Measurements from ENCODE around the gene SMG1.

DNA sequence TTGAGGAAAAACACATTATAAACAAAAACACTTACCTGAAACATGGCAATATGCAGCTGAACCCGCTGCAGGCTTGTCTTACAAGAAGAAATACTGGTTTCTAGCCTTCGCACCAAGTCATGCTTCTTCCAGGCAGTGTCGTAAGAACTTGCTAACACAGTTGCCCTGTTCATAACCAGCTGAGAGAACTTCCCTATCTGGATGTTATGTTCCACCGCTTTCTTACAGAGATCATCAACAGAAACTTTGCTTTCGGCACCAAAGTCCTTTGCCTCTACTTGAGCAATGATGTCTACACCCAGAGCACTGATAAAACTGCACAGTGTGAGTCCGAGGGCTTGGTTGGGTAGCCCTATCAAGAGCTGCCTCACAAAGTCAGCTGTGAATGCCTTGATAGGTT, 97.0 kb downstream of the SMG1 start:
- TF ChIP-seq, protein P1, sequence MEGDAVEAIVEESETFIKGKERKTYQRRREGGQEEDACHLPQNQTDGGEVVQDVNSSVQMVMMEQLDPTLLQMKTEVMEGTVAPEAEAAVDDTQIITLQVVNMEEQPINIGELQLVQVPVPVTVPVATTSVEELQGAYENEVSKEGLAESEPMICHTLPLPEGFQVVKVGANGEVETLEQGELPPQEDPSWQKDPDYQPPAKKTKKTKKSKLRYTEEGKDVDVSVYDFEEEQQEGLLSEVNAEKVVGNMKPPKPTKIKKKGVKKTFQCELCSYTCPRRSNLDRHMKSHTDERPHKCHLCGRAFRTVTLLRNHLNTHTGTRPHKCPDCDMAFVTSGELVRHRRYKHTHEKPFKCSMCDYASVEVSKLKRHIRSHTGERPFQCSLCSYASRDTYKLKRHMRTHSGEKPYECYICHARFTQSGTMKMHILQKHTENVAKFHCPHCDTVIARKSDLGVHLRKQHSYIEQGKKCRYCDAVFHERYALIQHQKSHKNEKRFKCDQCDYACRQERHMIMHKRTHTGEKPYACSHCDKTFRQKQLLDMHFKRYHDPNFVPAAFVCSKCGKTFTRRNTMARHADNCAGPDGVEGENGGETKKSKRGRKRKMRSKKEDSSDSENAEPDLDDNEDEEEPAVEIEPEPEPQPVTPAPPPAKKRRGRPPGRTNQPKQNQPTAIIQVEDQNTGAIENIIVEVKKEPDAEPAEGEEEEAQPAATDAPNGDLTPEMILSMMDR (tag by site-specific recombination; IDR thresholded peaks at IDR 0.05): no peak
- no peak for TF ChIP-seq ZNF660 (tag by site-specific recombination; IDR thresholded peaks at IDR 0.05)
- no peak for TF ChIP-seq YY1 (tag by site-specific recombination; IDR thresholded peaks at IDR 0.05)
- TF ChIP-seq, protein P2, sequence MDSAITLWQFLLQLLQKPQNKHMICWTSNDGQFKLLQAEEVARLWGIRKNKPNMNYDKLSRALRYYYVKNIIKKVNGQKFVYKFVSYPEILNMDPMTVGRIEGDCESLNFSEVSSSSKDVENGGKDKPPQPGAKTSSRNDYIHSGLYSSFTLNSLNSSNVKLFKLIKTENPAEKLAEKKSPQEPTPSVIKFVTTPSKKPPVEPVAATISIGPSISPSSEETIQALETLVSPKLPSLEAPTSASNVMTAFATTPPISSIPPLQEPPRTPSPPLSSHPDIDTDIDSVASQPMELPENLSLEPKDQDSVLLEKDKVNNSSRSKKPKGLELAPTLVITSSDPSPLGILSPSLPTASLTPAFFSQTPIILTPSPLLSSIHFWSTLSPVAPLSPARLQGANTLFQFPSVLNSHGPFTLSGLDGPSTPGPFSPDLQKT (IDR thresholded peaks at IDR 0.05; ENCODE audit: borderline replicate concordance, low read depth, low read length): no peak
- TF ChIP-seq, protein P3, sequence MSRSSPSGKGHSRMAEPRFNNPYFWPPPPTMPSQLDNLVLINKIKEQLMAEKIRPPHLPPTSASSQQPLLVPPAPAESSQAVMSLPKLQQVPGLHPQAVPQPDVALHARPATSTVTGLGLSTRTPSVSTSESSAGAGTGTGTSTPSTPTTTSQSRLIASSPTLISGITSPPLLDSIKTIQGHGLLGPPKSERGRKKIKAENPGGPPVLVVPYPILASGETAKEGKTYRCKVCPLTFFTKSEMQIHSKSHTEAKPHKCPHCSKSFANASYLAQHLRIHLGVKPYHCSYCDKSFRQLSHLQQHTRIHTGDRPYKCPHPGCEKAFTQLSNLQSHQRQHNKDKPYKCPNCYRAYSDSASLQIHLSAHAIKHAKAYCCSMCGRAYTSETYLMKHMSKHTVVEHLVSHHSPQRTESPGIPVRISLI (tag by site-specific recombination; IDR thresholded peaks at IDR 0.05): no peak
- no peak for TF ChIP-seq ZNF600 (tag by site-specific recombination; IDR thresholded peaks at IDR 0.05)
- no peak for TF ChIP-seq ZNF830 (tag by site-specific recombination; IDR thresholded peaks at IDR 0.05; ENCODE audit: low read depth)
- TF ChIP-seq OVOL3 (tag by site-specific recombination; IDR thresholded peaks at IDR 0.05): no peak
- no peak for TF ChIP-seq ZNF544 (tag by site-specific recombination; IDR thresholded peaks at IDR 0.05)
- no peak for TF ChIP-seq KLF9 (tag by site-specific recombination; IDR thresholded peaks at IDR 0.05; ENCODE audit: low read depth)
- no peak for TF ChIP-seq ZSCAN30 (tag by site-specific recombination; IDR thresholded peaks at IDR 0.05)

All from HEK293 (cell line).